HG02981 (cell line): ENCODE measurements around the gene NREP.

Source experiments
- ATAC-seq: cut with Tn5 transposase; IDR thresholded peaks from one replicate; pipeline ENCODE4 v1.9.1; 2021; ENCODE audit warnings: mild to moderate bottlenecking, moderate library complexity; ENCODE audit not compliant: unreplicated experiment

Gene NREP

GRCh38 chr5:111765613-111766571, 8.9 kb upstream of the NREP start:
- no peak for ATAC-seq

GRCh38 chr5:111764019-111764418, 7.0 kb upstream of the NREP start:
- no peak for ATAC-seq

- no peak for ATAC-seq
Observed at GRCh38 chr5:111762895-111763294, 5.9 kb upstream of the NREP start.

GRCh38 chr5:111758284-111758628, 1.3 kb upstream of the NREP start:
- ATAC-seq, result no peak

GRCh38 chr5:111757355-111758283, 625 bp upstream of the NREP start:
- ATAC-seq, result peak; percentile 68

GRCh38 chr5:111755942-111756381, 1.0 kb downstream of the NREP start:
- no peak for ATAC-seq

GRCh38 chr5:111755345-111755941, 1.6 kb downstream of the NREP start:
- ATAC-seq, result no peak

GRCh38 chr5:111753884-111754589, 3.0 kb downstream of the NREP start:
- no peak for ATAC-seq

GRCh38 chr5:111752426-111752965, 4.5 kb downstream of the NREP start:
- no peak for ATAC-seq

GRCh38 chr5:111749303-111750026, 7.5 kb downstream of the NREP start:
- no peak for ATAC-seq

- no peak for ATAC-seq
Observed at GRCh38 chr5:111748304-111748763, 8.7 kb downstream of the NREP start.

- ATAC-seq, result no peak
Observed at GRCh38 chr5:111747337-111747736, 9.7 kb downstream of the NREP start.

- no peak for ATAC-seq
Observed at GRCh38 chr5:111746791-111747190, 10.2 kb downstream of the NREP start.

GRCh38 chr5:111745075-111745739, 11.8 kb downstream of the NREP start:
- no peak for ATAC-seq

- ATAC-seq, result no peak
Observed at GRCh38 chr5:111744455-111744854, 12.5 kb downstream of the NREP start.

GRCh38 chr5:111743988-111744387, 13.0 kb downstream of the NREP start:
- no peak for ATAC-seq

- ATAC-seq, result no peak
Observed at GRCh38 chr5:111743512-111743911, 13.5 kb downstream of the NREP start.

- ATAC-seq, result no peak
Observed at GRCh38 chr5:111742177-111742994, 14.6 kb downstream of the NREP start.
